Activated CD4-positive, alpha-beta T cell treated with anti-CD3 and anti-CD28 coated beads, Interleukin-2, amount 10 ng/mL, durations not matched to agents 7 days and 5 days (primary cell): Measurements from ENCODE around the gene MAPK11. TPM values are rescaled to one million over a fixed set of nuclear protein-coding genes. Genes with fewer than 3 reads are reported as not detected.

Source experiments
- CTCF ChIA-PET: fragments of 350-600 bp; sonication (Branson Sonifier 250); formaldehyde crosslinking; loops from one replicate; lab custom pipeline; 2021; ENCODE audit warnings: antibody characterized with exemption; lab: Charles Lee
- POLR2A ChIA-PET: fragments of 350-600 bp; sonication (Branson Sonifier 250); formaldehyde crosslinking; loops from one replicate; lab custom pipeline; 2021; ENCODE audit warnings: antibody characterized with exemption; lab: Charles Lee
- DNase-seq: peaks from one replicate; pipeline ENCODE4 v3.0.0-alpha.2; 2020
- H3K27ac Mint-ChIP-seq: one replicate; pipeline ENCODE4 v1.8.0; 2021; ENCODE audit warnings: mild to moderate bottlenecking, moderate library complexity, mixed read lengths
- H3K27me3 Mint-ChIP-seq: one replicate; pipeline ENCODE4 v1.8.0; 2021; ENCODE audit warnings: mixed read lengths
- H3K36me3 Mint-ChIP-seq: one replicate; pipeline ENCODE4 v1.8.0; 2021; ENCODE audit warnings: low read depth, mixed read lengths
- H3K4me1 Mint-ChIP-seq: one replicate; pipeline ENCODE4 v1.8.0; 2021; ENCODE audit warnings: mixed read lengths
- H3K4me3 Mint-ChIP-seq: one replicate; pipeline ENCODE4 v1.8.0; 2021; ENCODE audit warnings: mild to moderate bottlenecking, moderate library complexity, mixed read lengths
- H3K9me3 Mint-ChIP-seq: one replicate; pipeline ENCODE4 v1.8.0; 2021; ENCODE audit warnings: mixed read lengths
- total RNA-seq, 2 experiments: library from RNA; stranded (reverse); gene quantifications; one replicate each; pipeline ENCODE4 v1.2.3, GENCODE V29; 2021

Gene MAPK11
- total RNA-seq, result 10 to 100 TPM; 10.7 to 12.6 TPM

GRCh38 chr22:50269970-50270665, at the start of gene MAPK11:
Gene MAPK11, minus strand, starts transcription at chr22:50270380. Its CDS starts 88 bp downstream, at chr22:50270292.
- peaks cover 13% of the 10 kb centered on the region for H3K27me3 Mint-ChIP-seq
- DNase-seq, result peak; percentile 74
- peaks cover 16% of the 10 kb centered on the region for H3K4me1 Mint-ChIP-seq
- H3K4me3 Mint-ChIP-seq, result peak within 1 kb of the TSS; percentile 70
- H3K9me3 Mint-ChIP-seq, result no peaks in the 10 kb centered on the region
- CTCF ChIA-PET, result interaction anchor here (1.1 kb wide), 1 partner anchor 72 kb away, joined by 3 read pairs; no protein-coding TSS in a partner anchor
- POLR2A ChIA-PET, result no interaction called here
- no peaks in the 10 kb centered on the region for H3K36me3 Mint-ChIP-seq
- peak within 1 kb of the TSS; percentile 60 for H3K27ac Mint-ChIP-seq

DNA sequence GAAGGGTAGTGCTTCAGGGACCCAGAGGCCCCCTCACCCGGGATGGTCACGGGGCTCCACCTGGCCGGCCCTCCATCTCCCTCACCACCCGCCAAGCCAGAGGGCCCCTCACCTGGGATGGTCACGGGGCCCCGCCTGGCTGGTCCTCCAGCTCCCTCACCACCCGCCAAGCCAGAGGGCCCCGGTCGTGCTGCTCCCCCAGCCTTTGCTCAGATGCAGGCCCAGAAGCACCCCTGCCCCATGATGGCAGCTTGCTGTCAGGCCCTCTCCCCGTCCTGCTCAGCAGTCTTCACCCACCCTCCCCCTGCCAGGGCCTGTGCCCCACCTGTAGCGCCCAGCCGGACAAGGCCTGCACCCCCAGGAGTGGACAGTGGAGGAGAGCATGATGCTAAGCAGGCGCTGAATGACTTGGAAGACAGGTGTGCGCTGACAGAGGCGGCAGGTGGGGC, 49.3 kb upstream of the MAPK11 start:
- Mint-ChIP-seq H3K27ac (no peak overlapping the region), H3K4me3 (no peak overlapping the region), H3K9me3 (no peaks in the 10 kb centered on the region), H3K36me3 (no peaks in the 10 kb centered on the region), H3K27me3 (no peaks in the 10 kb centered on the region), H3K4me1 (peaks cover 9% of the 10 kb centered on the region)
- ChIA-PET CTCF (interaction anchor here (0.9 to 2.6 kb wide), 4 partner anchors 15 to 43 kb away, joined by 3 to 13 read pairs (median 3); no protein-coding TSS in a partner anchor), POLR2A (no interaction called here)
- DNase-seq, result no peak

- ChIA-PET CTCF (interaction anchor here (0.9 to 1.0 kb wide), 2 partner anchors 14 to 42 kb away, joined by 3 read pairs; no protein-coding TSS in a partner anchor), POLR2A (no interaction called here)
- H3K27ac Mint-ChIP-seq, result no peak overlapping the region
- H3K9me3 Mint-ChIP-seq, result no peaks in the 10 kb centered on the region
- DNase-seq, result no peak
- no peaks in the 10 kb centered on the region for H3K27me3 Mint-ChIP-seq
- H3K36me3 Mint-ChIP-seq, result no peaks in the 10 kb centered on the region
- H3K4me1 Mint-ChIP-seq, result peaks cover 16% of the 10 kb centered on the region
- no peak overlapping the region for H3K4me3 Mint-ChIP-seq
Observed at GRCh38 chr22:50318698-50319411, 48.7 kb upstream of the MAPK11 start.

- ChIA-PET CTCF (interaction anchor here (0.8 kb wide), 1 partner anchor 11 kb away, joined by 3 read pairs; no protein-coding TSS in a partner anchor), POLR2A (no interaction called here)
- no peak for DNase-seq
- Mint-ChIP-seq H3K27ac (no peak overlapping the region), H3K9me3 (no peaks in the 10 kb centered on the region), H3K27me3 (no peaks in the 10 kb centered on the region), H3K4me3 (no peak overlapping the region), H3K4me1 (peaks cover 19% of the 10 kb centered on the region), H3K36me3 (no peaks in the 10 kb centered on the region)
Observed at GRCh38 chr22:50318356-50318697, 48.1 kb upstream of the MAPK11 start.

DNA sequence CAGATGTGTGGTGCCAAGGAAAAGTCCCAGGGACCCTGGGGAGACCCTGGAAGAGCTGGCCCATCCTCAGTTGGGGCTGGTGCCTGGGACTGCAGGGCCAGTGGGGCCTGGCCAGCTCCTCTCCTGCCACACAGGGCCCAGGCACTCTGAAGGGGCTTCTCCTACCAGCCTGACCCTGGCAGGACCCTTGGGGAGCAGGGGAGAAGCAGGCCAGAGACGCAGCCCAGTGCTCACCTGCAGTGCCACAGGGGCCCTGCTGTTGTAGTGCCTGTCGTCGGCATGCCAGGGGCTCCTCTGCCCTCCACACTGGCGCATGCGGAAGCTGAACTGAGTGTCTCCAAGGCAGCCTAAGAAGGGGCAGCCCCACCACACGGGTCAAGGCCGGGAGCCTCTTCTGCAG, 47.5 kb upstream of the MAPK11 start:
- Mint-ChIP-seq H3K27ac (no peak overlapping the region), H3K4me1 (peaks cover 19% of the 10 kb centered on the region), H3K9me3 (no peaks in the 10 kb centered on the region), H3K27me3 (no peaks in the 10 kb centered on the region), H3K36me3 (no peaks in the 10 kb centered on the region), H3K4me3 (no peak overlapping the region)
- no peak for DNase-seq
- CTCF ChIA-PET, result interaction anchor here (0.8 to 1.5 kb wide), 2 partner anchors 9 to 11 kb away, joined by 3 to 5 read pairs; partner anchors contain the start of gene DENND6B
- POLR2A ChIA-PET, result no interaction called here

DNA sequence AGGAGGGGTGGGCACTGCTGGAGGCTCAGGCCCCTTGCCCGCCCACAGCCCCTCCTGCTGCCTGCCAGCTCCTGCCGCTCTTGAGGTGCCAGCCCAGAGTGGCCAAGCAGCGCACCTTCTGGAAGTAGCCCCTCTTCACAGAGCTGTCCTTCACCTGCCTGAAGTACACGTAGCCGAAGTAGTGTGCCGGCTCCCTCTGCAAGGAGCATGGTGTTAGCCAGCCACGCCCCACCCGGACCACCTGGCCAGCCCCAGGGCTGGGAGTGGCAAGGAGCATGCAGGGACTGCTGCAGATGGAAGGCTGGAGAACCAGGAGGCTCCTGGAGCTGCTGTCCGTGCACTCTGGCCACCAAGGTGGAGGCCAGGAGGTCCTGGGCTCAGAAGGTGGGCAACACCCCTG, 47.0 kb upstream of the MAPK11 start:
- Mint-ChIP-seq H3K4me1 (peaks cover 19% of the 10 kb centered on the region), H3K9me3 (no peaks in the 10 kb centered on the region), H3K36me3 (no peaks in the 10 kb centered on the region), H3K4me3 (no peak overlapping the region), H3K27me3 (no peaks in the 10 kb centered on the region), H3K27ac (no peak overlapping the region)
- POLR2A ChIA-PET, result no interaction called here
- DNase-seq, result no peak
- CTCF ChIA-PET, result interaction anchor here (0.6 to 2.6 kb wide), 4 partner anchors 9 to 525 kb away, joined by 5 to 9 read pairs (median 6); partner anchors contain the start of genes DENND6B and PLXNB2

- POLR2A ChIA-PET, result no interaction called here
- Mint-ChIP-seq H3K36me3 (no peaks in the 10 kb centered on the region), H3K4me3 (no peak overlapping the region), H3K9me3 (no peaks in the 10 kb centered on the region), H3K27ac (no peak overlapping the region), H3K4me1 (peaks cover 19% of the 10 kb centered on the region), H3K27me3 (no peaks in the 10 kb centered on the region)
- CTCF ChIA-PET, result interaction anchor here (0.6 to 2.6 kb wide), 8 partner anchors 8 to 524 kb away, joined by 3 to 9 read pairs (median 4); partner anchors contain the start of genes DENND6B and PLXNB2
- no peak for DNase-seq
Observed at GRCh38 chr22:50316114-50317065, 46.2 kb upstream of the MAPK11 start.

DNA sequence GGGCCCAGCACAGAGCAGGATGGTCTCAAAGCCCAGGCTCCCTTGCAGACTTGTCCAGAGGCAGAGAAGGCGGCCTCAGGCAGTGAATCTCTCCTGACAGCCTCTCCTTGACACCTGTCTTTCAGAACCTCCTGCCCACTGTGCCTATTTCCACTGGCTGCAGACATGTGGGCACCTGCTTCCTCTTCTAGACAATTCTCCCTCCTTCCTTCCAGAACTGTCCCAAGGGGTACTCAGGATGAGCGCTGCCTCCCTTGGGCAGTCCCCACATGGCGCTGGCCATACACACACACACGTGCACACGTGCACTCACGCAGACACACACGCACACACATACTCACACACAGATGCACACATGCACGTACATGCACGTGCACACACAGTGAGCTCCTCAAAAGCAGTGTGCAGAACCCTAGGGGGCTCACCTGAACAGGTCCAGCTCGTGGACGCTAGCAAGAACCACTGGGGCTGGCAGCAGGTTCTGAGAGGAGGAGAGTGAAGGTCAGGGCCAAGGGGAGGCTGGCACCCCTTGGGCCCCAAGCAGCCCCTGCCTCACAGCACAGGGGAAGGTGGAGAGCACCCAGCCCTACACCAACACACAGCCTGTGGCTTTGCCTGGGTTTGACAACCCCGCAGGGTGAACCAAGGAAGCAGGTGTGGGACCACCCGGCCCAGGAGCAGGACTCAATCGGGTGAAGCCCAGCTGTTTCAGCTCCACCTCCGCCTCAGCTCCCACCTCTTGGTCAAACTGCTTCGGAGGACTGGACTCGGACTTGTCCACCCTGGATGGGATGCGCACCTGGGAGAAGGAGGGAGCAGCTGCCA, 45.3 kb upstream of the MAPK11 start:
- Mint-ChIP-seq H3K4me3 (peak overlapping the region; percentile 78), H3K4me1 (peaks cover 19% of the 10 kb centered on the region), H3K27ac (peak overlapping the region; percentile 78), H3K9me3 (no peaks in the 10 kb centered on the region), H3K36me3 (no peaks in the 10 kb centered on the region), H3K27me3 (no peaks in the 10 kb centered on the region)
- no peak for DNase-seq
- ChIA-PET POLR2A (no interaction called here), CTCF (interaction anchor here (1.0 to 2.6 kb wide), 8 partner anchors 9 to 40 kb away, joined by 3 to 12 read pairs (median 4); partner anchors contain the start of gene PLXNB2)

GRCh38 chr22:50314455-50315288, 44.5 kb upstream of the MAPK11 start:
- H3K27me3 Mint-ChIP-seq, result no peaks in the 10 kb centered on the region
- H3K36me3 Mint-ChIP-seq, result no peaks in the 10 kb centered on the region
- peak; percentile 77 for DNase-seq
- no peaks in the 10 kb centered on the region for H3K9me3 Mint-ChIP-seq
- CTCF ChIA-PET, result interaction anchor here (1.0 to 2.6 kb wide), 9 partner anchors 8 to 39 kb away, joined by 3 to 12 read pairs (median 3); partner anchors contain the start of gene PLXNB2
- peaks cover 19% of the 10 kb centered on the region for H3K4me1 Mint-ChIP-seq
- POLR2A ChIA-PET, result interaction anchor here (1.0 kb wide), 1 partner anchor 12 kb away, joined by 3 read pairs; no protein-coding TSS in a partner anchor
- peak overlapping the region; percentile 94 for H3K27ac Mint-ChIP-seq
- peak overlapping the region; percentile 78 for H3K4me3 Mint-ChIP-seq

DNA sequence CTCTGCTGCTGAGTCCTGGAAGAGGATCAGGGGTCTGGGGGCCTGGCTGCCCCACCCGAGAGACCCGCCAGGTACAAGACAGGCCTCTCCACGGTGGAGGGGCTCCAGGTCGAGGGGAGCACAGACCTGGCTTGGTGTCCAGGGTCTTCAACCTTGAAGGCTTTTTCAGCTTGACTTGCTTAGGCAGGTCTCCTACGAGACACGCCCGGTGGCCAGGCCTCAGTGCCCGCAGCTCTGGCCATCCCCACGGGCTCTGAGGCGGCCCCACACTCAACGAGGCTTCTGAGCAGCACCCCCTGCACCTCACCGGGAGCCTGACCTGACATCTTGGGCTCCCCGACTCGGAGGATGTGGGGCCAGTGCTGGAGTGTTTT, 43.9 kb upstream of the MAPK11 start:
- no peaks in the 10 kb centered on the region for H3K27me3 Mint-ChIP-seq
- POLR2A ChIA-PET, result interaction anchor here (1.0 kb wide), 1 partner anchor 12 kb away, joined by 3 read pairs; no protein-coding TSS in a partner anchor
- H3K27ac Mint-ChIP-seq, result peak overlapping the region; percentile 94
- CTCF ChIA-PET, result interaction anchor here (1.2 to 1.9 kb wide), 3 partner anchors 12 to 37 kb away, joined by 3 to 12 read pairs (median 4); no protein-coding TSS in a partner anchor
- peaks cover 19% of the 10 kb centered on the region for H3K4me1 Mint-ChIP-seq
- no peak for DNase-seq
- H3K9me3 Mint-ChIP-seq, result no peaks in the 10 kb centered on the region
- H3K36me3 Mint-ChIP-seq, result no peaks in the 10 kb centered on the region
- H3K4me3 Mint-ChIP-seq, result peak overlapping the region; percentile 78
